ENCODE data around the gene CDH22.

DNA sequence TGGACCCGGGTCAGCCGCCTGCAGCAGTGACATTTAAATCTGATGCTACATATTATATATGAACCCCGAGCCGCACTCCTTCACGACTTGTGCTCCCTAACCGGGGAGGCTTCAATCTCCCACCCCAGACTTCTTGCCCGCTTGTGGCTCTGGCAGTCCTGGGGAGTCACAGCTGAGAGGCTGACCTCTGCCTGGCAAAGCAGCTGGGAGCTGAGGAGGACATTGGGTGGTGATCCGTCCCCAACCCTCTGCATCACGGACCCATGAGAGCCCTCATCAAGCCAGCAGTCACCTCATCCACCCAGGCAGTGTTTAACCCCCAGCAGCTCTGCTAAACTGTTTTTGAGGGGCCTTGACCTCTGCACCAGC lies 33.7 kb upstream of the CDH22 start:
- TF ChIP-seq CTCF (IDR thresholded peaks at IDR 0.05) (no peak), POLR2AphosphoS5 (IDR thresholded peaks at IDR 0.05; ENCODE audit: low read depth, low read length) (no peak)
